NCI-H345 (cell line): Measurements from ENCODE around the gene UTP11.

Source experiments
- DNase-seq: peaks from one replicate; lab custom pipeline; 2025; lab: John Stamatoyannopoulos, UW

Gene UTP11

DNA sequence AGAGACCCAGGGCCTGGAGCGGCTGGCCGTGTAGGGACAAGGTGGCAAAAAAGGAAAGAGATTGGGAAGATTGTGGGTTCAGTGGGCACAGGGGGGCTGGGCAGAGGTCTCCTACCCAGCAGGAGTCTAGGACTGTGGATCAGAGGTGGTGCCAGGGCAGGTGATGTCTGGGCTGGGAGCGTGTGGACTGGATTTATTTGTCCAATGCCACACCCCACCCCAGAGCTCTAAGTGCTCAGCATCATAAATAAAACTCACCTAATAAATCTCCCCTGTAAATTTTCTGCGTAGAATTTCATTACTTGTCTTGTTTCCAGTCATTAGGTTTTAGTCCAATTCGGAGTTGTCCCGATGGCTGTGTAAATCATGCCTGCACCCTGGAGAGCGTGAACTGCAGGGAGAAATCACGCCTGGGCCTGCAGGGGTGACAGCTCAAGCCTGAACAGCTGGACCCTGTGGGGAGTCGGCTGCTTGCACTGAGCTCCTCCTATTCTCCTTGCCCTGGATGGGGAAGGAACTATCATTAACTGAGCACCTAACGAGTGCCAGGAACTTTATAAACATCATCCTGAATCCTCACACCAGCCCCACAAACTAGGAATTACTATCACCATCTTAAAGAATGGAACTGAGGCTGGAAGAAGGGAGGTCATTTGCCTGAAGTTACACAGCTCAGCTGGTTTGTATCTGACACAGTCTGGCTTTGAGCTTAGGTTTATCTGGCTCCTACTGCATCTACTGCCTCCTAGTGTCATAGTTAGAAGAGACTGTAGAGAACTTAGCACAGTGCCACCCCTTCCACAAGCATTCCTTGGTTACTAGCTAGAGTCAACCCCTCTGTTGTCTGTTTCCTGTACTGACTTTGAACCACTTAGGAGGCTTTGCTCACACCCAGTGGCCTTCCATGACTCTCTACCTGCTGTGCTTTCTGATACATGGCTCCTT is 59.0 kb downstream of the UTP11 start:
- DNase-seq: no peak

DNA sequence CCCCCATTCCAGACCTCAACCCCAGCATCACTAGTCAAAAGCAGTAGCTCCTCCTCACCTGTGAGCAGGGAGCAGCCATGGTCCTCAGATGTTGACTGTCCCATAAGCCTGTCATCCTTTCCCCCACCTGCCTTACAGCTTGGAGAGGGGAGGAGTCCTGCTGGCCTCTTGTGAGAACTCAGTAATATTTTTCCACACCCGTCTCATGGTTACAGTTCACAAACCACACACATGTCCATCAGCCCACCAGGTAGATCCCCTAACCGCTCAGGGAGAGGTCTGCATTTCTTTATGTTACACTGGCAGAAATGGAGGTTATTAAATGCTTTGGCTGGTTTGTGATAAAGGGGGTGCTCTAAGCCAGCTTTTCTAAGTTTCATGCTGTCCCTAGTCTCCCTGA is 60.3 kb downstream of the UTP11 start:
- no peak for DNase-seq

DNA sequence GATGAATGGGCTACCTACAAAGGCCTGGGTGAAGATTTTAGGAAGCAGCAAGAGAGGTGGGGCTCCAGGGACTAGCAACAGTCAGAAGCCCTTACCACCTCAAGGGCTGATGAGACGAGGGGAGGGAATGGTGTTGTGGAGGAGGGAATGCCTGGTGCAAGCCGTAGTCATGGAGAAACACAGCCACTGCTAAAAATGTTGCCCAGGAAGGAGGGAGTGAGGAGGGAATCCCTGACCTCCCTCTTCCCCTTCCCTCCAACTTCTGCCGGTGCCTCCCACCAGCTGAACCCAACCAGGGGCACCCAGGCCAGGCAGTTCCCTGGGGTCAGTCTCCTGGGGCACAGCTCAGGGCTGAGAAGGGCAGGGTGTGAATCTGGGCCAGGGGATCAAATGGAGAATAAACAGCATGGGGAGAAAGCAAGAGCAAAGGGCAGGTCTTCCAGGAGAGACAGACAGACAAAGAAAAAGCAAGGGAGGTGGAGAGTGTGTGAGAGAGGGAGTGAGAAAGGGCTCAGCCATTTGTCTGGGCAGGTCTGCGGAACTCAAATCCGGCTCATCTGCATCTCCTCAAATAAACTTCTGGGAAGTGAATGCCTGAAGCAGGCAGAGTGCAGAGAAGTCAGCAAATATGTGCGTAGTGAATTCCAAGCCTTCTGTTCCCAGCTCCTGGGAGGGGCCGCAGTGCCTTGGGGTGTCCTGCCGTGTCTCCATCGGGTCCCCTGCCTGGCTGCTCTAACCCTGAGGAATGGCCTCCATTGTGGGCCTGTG is 61.2 kb downstream of the UTP11 start:
- DNase-seq: no peak

DNA sequence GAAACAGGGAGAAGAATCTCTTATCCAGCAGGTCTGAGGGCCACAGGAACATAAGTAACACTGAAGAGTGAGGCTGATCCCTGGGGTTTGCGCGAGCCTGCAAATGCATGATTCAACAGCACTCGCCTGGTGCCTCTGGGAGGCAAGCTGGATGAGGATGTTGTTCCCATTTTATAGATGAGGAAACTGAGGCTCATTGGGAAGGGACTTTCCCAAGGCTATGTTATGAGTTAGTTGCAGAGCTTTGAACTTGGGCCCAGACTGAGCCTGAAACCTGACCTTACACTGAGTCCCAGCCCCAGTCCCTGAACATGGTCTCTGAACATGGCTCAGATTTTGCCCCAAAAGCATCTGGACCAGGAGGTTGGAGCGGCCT is 61.8 kb downstream of the UTP11 start:
- DNase-seq: no peak
